22Rv1 (cell line): ENCODE data around the gene DROSHA.

Experiments used
- ZFX ChIP-seq: fragments of 450-650 bp; IDR thresholded peaks from 2 replicates; pipeline ENCODE4 v1.6.1; 2017; ENCODE audit warnings: antibody characterized with exemption, borderline replicate concordance
- TF ChIP-seq, protein P1 (sequence below): fragments of 450-650 bp; IDR thresholded peaks from 2 replicates; pipeline ENCODE4 v1.5.1; 2017; ENCODE audit warnings: mild to moderate bottlenecking

- TF ChIP-seq, protein P1, sequence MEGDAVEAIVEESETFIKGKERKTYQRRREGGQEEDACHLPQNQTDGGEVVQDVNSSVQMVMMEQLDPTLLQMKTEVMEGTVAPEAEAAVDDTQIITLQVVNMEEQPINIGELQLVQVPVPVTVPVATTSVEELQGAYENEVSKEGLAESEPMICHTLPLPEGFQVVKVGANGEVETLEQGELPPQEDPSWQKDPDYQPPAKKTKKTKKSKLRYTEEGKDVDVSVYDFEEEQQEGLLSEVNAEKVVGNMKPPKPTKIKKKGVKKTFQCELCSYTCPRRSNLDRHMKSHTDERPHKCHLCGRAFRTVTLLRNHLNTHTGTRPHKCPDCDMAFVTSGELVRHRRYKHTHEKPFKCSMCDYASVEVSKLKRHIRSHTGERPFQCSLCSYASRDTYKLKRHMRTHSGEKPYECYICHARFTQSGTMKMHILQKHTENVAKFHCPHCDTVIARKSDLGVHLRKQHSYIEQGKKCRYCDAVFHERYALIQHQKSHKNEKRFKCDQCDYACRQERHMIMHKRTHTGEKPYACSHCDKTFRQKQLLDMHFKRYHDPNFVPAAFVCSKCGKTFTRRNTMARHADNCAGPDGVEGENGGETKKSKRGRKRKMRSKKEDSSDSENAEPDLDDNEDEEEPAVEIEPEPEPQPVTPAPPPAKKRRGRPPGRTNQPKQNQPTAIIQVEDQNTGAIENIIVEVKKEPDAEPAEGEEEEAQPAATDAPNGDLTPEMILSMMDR: no peak
- no peak for TF ChIP-seq ZFX
Observed at GRCh38 chr5:31427013-31427723, 104.7 kb downstream of the DROSHA start.
